GM21367 (cell line): ENCODE data around the gene TRAF3IP1.
"Not testable (repeated sequence)": the region's sequence is repeated elsewhere in the genome, so short reads cannot be mapped to it uniquely, and the experiment has no call there.

Experiments
- ATAC-seq: cut with Tn5 transposase; IDR thresholded peaks from one replicate; pipeline ENCODE4 v1.9.1; 2021; ENCODE audit not compliant: unreplicated experiment

The TRAF3IP1 gene

GRCh38 chr2:238405217-238405555 lies 84.9 kb downstream of the TRAF3IP1 start:
- not testable (repeated sequence) for ATAC-seq

GRCh38 chr2:238406221-238406997 lies 86.1 kb downstream of the TRAF3IP1 start:
- ATAC-seq = no peak

GRCh38 chr2:238406998-238407285 lies 86.6 kb downstream of the TRAF3IP1 start:
- no peak for ATAC-seq

- ATAC-seq = no peak
Observed at GRCh38 chr2:238407566-238407965, 87.2 kb downstream of the TRAF3IP1 start.

GRCh38 chr2:238408615-238409340 lies 88.5 kb downstream of the TRAF3IP1 start:
- ATAC-seq = no peak

- no peak for ATAC-seq
Observed at GRCh38 chr2:238409341-238410199, 89.3 kb downstream of the TRAF3IP1 start.

- no peak for ATAC-seq
Observed at GRCh38 chr2:238412067-238412767, 91.9 kb downstream of the TRAF3IP1 start.

GRCh38 chr2:238413368-238413767 lies 93.0 kb downstream of the TRAF3IP1 start:
- ATAC-seq = no peak

GRCh38 chr2:238415036-238415764 lies 94.9 kb downstream of the TRAF3IP1 start:
- no peak for ATAC-seq

GRCh38 chr2:238415893-238416292 lies 95.6 kb downstream of the TRAF3IP1 start:
- ATAC-seq = no peak

- no peak for ATAC-seq
Observed at GRCh38 chr2:238418196-238418998, 98.1 kb downstream of the TRAF3IP1 start.

GRCh38 chr2:238418999-238419546 lies 98.8 kb downstream of the TRAF3IP1 start:
- no peak for ATAC-seq

GRCh38 chr2:238420442-238420841 lies 100.1 kb downstream of the TRAF3IP1 start:
- ATAC-seq = no peak

- ATAC-seq = no peak
Observed at GRCh38 chr2:238420878-238421694, 100.8 kb downstream of the TRAF3IP1 start.

- no peak for ATAC-seq
Observed at GRCh38 chr2:238421695-238422035, 101.3 kb downstream of the TRAF3IP1 start.

GRCh38 chr2:238422285-238422684 lies 102.0 kb downstream of the TRAF3IP1 start:
- no peak for ATAC-seq

GRCh38 chr2:238422940-238423339 lies 102.6 kb downstream of the TRAF3IP1 start:
- ATAC-seq = no peak

GRCh38 chr2:238423561-238424312 lies 103.4 kb downstream of the TRAF3IP1 start:
- no peak for ATAC-seq
